Neural progenitor cell (in vitro differentiated cells): ENCODE measurements around the gene TBPL2.

ENCODE experiments used
- EZH2 ChIP-seq: fragments of 200-600 bp; sonication (generic); IDR thresholded peaks from 2 replicates; pipeline ENCODE4 v1.6.1; 2017; ENCODE audit warnings: antibody characterized with exemption, mild to moderate bottlenecking, moderate library complexity
- EZH2phosphoT487 ChIP-seq: fragments of 200-600 bp; sonication (generic); IDR thresholded peaks from 2 replicates; pipeline ENCODE4 v1.6.1; 2017; ENCODE audit warnings: antibody characterized with exemption
- TF ChIP-seq, protein P1 (sequence below): fragments of 200-600 bp; sonication (generic); IDR thresholded peaks from 2 replicates; pipeline ENCODE4 v1.5.1; 2017; ENCODE audit warnings: antibody characterized with exemption, mild to moderate bottlenecking

DNA sequence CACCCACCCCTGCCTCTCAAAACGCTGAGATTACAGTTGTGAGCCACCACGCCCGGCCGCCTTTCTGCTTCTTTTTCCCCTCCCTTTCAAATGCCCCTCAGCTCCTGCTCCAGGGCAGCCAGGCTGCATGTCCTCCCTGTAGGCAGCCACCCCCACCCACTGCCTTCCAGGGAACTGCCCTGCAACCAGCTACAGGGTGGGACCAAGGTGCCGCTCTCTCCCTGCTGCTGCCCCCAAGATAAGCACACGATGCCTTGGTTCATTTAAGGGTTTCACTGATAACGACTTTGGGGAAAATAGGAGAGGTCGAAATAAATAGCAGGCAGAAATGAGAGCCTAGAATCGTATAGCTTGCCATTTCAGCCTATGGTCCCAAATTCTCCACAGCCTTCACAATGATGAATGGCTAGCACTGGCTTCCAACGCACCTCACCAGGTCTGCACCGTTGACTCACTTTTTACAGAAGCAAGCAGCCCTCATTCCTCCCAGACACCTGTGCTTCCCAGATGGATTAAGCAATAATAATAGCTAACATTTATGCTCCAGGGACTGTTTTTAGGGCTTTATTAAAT is 69.4 kb downstream of the TBPL2 start:
- TF ChIP-seq, protein P1, sequence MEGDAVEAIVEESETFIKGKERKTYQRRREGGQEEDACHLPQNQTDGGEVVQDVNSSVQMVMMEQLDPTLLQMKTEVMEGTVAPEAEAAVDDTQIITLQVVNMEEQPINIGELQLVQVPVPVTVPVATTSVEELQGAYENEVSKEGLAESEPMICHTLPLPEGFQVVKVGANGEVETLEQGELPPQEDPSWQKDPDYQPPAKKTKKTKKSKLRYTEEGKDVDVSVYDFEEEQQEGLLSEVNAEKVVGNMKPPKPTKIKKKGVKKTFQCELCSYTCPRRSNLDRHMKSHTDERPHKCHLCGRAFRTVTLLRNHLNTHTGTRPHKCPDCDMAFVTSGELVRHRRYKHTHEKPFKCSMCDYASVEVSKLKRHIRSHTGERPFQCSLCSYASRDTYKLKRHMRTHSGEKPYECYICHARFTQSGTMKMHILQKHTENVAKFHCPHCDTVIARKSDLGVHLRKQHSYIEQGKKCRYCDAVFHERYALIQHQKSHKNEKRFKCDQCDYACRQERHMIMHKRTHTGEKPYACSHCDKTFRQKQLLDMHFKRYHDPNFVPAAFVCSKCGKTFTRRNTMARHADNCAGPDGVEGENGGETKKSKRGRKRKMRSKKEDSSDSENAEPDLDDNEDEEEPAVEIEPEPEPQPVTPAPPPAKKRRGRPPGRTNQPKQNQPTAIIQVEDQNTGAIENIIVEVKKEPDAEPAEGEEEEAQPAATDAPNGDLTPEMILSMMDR: no peak
- TF ChIP-seq EZH2 (no peak), EZH2phosphoT487 (no peak)
